Body of pancreas (tissue), 4 donors: Measurements from ENCODE around the gene KIRREL1. TPM values are rescaled to one million over a fixed set of nuclear protein-coding genes. Genes with fewer than 3 reads are reported as not detected.

Experiments used
- ATAC-seq: fragments of 150-250 bp; one replicate; pipeline ENCODE4 v1.9.1; 2016
- DNase-seq, 4 donors: peaks; one replicate each; pipeline ENCODE4 v3.0.0-alpha.2; 2019
- H3K27ac ChIP-seq, 4 donors: fragments of 200-600 bp; sonication (generic); 1 replicate in 3 of 4; 2 replicates in 1 of 4; pipeline versions ENCODE4 v1.5.1 to v1.6.1; 2016 to 2019; ENCODE audit warnings: mild to moderate bottlenecking in 1 of 4, mixed read lengths in 1 of 4, moderate library complexity in 1 of 4
- H3K27me3 ChIP-seq, 2 donors: fragments of 200-600 bp; sonication (generic); one replicate each; pipeline ENCODE4 v1.6.0; 2016; ENCODE audit warnings: mild to moderate bottlenecking in 1 of 2
- H3K36me3 ChIP-seq, 2 donors: fragments of 200-600 bp; sonication (generic); replicated peaks in 1 of 2; 2 replicates each; pipeline ENCODE4 v1.5.1; 2016; ENCODE audit warnings: low read depth in 2 of 2; ENCODE audit not compliant: insufficient read depth in 1 of 2
- H3K4me1 ChIP-seq: fragments of 200-600 bp; sonication (generic); one replicate; pipeline ENCODE4 v1.6.0; 2016
- H3K4me3 ChIP-seq, 2 donors: fragments of 200-600 bp; sonication (generic); 1 replicate in 1 of 2; 2 replicates in 1 of 2; pipeline ENCODE4 v1.5.1; 2016 to 2019
- H3K9me3 ChIP-seq, 3 donors: fragments of 200-600 bp; sonication (generic); 1 replicate in 2 of 3; 2 replicates in 1 of 3; pipeline ENCODE4 v1.5.1; 2016
- POLR2A ChIP-seq, 3 donors: fragments of 450-650 bp; IDR thresholded peaks; one replicate each; pipeline ENCODE4 v1.6.1; 2016; ENCODE audit warnings: antibody characterized with exemption in 3 of 3, mild to moderate bottlenecking in 2 of 3
- WGBS, 2 donors: methylation state at CpG; one replicate each; pipeline ENCODE4 v1.1.5; 2017; 5-methylcytosine and 5-hydroxymethylcytosine counted together
- intact Hi-C: fragments of 100-400 bp; cut with DNase I; formaldehyde crosslinking; loops from one replicate; pipeline ENCODE4 v1.15.1; 2023
- total RNA-seq, 2 donors: library from RNA; depleted of rRNA; stranded (reverse); fragments of >200 nt; gene quantifications; one replicate each; pipeline ENCODE4 v1.1.0, GENCODE V29; 2016
- TF ChIP-seq, protein P1 (sequence below), 7 experiments: fragments of 450-650 bp in 4 of 7; fragments of 200-600 bp in 3 of 7; sonication (generic) in 3 of 7; IDR thresholded peaks; one replicate each; pipeline ENCODE4 v1.5.1; 2016 to 2019; ENCODE audit warnings: antibody characterized with exemption in 7 of 7

Gene KIRREL1
- total RNA-seq, 2 donors from 2014 or later: 10.9 to 11.4 TPM

GRCh38 chr1:158076441-158076840 lies 83.0 kb downstream of the KIRREL1 start:
- Histone ChIP-seq H3K4me1 (peaks cover 6% of the 10 kb centered on the region), H3K9me3 (no peaks in the 10 kb centered on the region), H3K27me3 (no peaks in the 10 kb centered on the region), H3K27ac (no peak overlapping the region), H3K4me3 (no peak overlapping the region), H3K36me3 (no peaks in the 10 kb centered on the region)
- intact Hi-C loops: no loop called here
- ATAC-seq (no peak), DNase-seq (no peak)
- TF ChIP-seq POLR2A (IDR thresholded peaks at IDR 0.05): no peak
- TF ChIP-seq, protein P1, sequence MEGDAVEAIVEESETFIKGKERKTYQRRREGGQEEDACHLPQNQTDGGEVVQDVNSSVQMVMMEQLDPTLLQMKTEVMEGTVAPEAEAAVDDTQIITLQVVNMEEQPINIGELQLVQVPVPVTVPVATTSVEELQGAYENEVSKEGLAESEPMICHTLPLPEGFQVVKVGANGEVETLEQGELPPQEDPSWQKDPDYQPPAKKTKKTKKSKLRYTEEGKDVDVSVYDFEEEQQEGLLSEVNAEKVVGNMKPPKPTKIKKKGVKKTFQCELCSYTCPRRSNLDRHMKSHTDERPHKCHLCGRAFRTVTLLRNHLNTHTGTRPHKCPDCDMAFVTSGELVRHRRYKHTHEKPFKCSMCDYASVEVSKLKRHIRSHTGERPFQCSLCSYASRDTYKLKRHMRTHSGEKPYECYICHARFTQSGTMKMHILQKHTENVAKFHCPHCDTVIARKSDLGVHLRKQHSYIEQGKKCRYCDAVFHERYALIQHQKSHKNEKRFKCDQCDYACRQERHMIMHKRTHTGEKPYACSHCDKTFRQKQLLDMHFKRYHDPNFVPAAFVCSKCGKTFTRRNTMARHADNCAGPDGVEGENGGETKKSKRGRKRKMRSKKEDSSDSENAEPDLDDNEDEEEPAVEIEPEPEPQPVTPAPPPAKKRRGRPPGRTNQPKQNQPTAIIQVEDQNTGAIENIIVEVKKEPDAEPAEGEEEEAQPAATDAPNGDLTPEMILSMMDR (IDR thresholded peaks at IDR 0.05): no peak
- 50 to 68% methylated on average over 6 of the region's 6 CpGs for WGBS, 2 donors

DNA sequence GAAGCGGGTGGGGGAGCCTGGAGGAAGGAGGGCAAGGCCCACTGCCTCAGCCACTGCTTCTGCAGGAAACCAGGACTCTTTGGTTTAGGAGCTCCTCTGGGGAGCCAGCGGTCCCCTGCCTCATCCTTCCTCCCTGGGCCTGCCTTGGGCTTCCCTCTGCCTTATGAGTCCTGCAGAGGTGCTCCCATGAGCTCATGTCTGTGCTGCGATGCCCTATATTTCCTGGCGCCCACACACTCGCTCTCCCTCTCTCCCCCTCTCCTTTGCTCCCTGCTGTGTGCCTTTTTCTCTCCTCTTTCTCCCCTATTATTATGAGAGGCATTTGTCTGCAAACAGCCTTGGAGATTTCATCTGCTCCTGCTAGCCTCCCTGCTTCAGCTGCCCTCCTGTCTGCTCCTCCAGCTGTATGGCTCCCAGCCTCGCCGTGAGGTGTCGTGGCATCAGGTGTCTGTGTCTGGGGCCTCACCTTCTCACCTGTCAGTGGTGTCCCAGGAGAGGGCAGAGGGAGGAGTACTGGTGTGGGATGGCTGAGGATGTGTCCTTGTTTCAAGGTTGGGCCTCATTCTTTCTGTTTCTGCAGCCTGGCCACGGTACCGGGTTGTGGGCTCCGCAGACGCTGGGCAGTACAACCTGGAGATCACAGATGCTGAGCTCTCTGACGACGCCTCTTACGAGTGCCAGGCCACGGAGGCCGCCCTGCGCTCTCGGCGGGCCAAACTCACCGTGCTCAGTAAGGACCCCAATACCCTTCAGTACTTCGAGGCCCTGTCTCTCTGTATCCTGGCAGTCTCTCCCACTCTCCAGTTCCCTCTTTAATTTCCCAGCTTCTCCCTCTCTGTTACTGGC lies 84.2 kb downstream of the KIRREL1 start:
- H3K36me3 ChIP-seq: no peaks in the 10 kb centered on the region
- intact Hi-C loops: no loop called here
- ATAC-seq: no peak

GRCh38 chr1:158078569-158079080 lies 85.2 kb downstream of the KIRREL1 start:
- intact Hi-C loops: no loop called here
- no peak for ATAC-seq
- 73 to 75% methylated on average over 4 of the region's 4 CpGs for WGBS, 2 donors
- DNase-seq: no peak
- H3K4me3 ChIP-seq: no peak overlapping the region
- no peaks in the 10 kb centered on the region for H3K9me3 ChIP-seq
- H3K4me1 ChIP-seq: no peaks in the 10 kb centered on the region
- TF ChIP-seq, protein P1 (IDR thresholded peaks at IDR 0.05): no peak
- TF ChIP-seq POLR2A (IDR thresholded peaks at IDR 0.05): no peak
- no peaks in the 10 kb centered on the region for H3K27me3 ChIP-seq
- no peaks in the 10 kb centered on the region for H3K36me3 ChIP-seq
- H3K27ac ChIP-seq: no peak overlapping the region

More for the DNA sequence above, 84.2 kb downstream of the KIRREL1 start:
- WGBS, 2 donors: 87 to 90% methylated on average over 18 to 22 of the region's 22 CpGs
- DNase-seq: no peak
- Histone ChIP-seq H3K27me3 (no peaks in the 10 kb centered on the region), H3K9me3 (no peaks in the 10 kb centered on the region), H3K4me1 (peaks cover 6% of the 10 kb centered on the region), H3K27ac (no peak overlapping the region), H3K4me3 (no peak overlapping the region)
- TF ChIP-seq, protein P1 (IDR thresholded peaks at IDR 0.05): no peak
- TF ChIP-seq POLR2A (IDR thresholded peaks at IDR 0.05): no peak

GRCh38 chr1:158080066-158080465 lies 86.6 kb downstream of the KIRREL1 start:
- Histone ChIP-seq H3K4me3 (no peak overlapping the region), H3K36me3 (no peaks in the 10 kb centered on the region), H3K9me3 (no peaks in the 10 kb centered on the region), H3K27me3 (no peaks in the 10 kb centered on the region), H3K27ac (no peak overlapping the region), H3K4me1 (no peaks in the 10 kb centered on the region)
- intact Hi-C loops: no loop called here
- no peak for TF ChIP-seq POLR2A (IDR thresholded peaks at IDR 0.05)
- TF ChIP-seq, protein P1 (IDR thresholded peaks at IDR 0.05): no peak
- 72 to 74% methylated on average over 3 of the region's 3 CpGs for WGBS, 2 donors
- no peak for ATAC-seq
- DNase-seq: no peak
